AG04450 (cell line): ENCODE results near the gene NFIX. TPM values are rescaled to one million over a fixed set of nuclear protein-coding genes. Genes with fewer than 3 reads are reported as not detected.

Experiments used
- CTCF ChIA-PET: fragments of 300-600, 350-600 bp; formaldehyde crosslinking; extraction: SDS; loops from one replicate; lab custom pipeline; 2022; ENCODE audit warnings: antibody characterized with exemption, inconsistent platforms; lab: Charles Lee
- POLR2A ChIA-PET: fragments of 350-600 bp; formaldehyde crosslinking; extraction: SDS; loops from one replicate; lab custom pipeline; 2021; ENCODE audit warnings: antibody characterized with exemption, inconsistent platforms; lab: Yijun Ruan, JAX
- DNase-seq: peaks from one replicate; pipeline ENCODE4 v3.0.0-alpha.2; 2011; ENCODE audit warnings: low read depth, low spot score
- H3K27ac ChIP-seq: one replicate; pipeline ENCODE4 v1.5.1; 2012; ENCODE audit warnings: low read depth, low read length, control low read depth
- H3K27me3 ChIP-seq: one replicate; pipeline ENCODE4 v1.6.0; 2012; ENCODE audit warnings: low read length; ENCODE audit not compliant: control insufficient read depth, insufficient read depth
- H3K4me3 ChIP-seq: 2 replicates; pipeline ENCODE4 v1.5.1; 2011; ENCODE audit warnings: mild to moderate bottlenecking, low read depth, low read length, control low read depth
- H3K9me3 ChIP-seq: 2 replicates; pipeline ENCODE4 v1.5.1; 2012; ENCODE audit warnings: low read length; ENCODE audit not compliant: control insufficient read depth, insufficient read depth
- polyA plus RNA-seq: library from polyadenylated mRNA; depleted of rRNA; stranded (reverse); fragments of >200 nt; gene quantifications from 2 replicates; pipeline ENCODE4 v1.2.3, GENCODE V29; 2011
- TF ChIP-seq, protein P1 (sequence below): IDR thresholded peaks from 2 replicates; pipeline ENCODE4 v1.5.1; 2011; ENCODE audit warnings: low read depth, low read length, control low read depth, inconsistent platforms

The NFIX gene
- polyA plus RNA-seq, 1 experiment, result 15.1 TPM

DNA sequence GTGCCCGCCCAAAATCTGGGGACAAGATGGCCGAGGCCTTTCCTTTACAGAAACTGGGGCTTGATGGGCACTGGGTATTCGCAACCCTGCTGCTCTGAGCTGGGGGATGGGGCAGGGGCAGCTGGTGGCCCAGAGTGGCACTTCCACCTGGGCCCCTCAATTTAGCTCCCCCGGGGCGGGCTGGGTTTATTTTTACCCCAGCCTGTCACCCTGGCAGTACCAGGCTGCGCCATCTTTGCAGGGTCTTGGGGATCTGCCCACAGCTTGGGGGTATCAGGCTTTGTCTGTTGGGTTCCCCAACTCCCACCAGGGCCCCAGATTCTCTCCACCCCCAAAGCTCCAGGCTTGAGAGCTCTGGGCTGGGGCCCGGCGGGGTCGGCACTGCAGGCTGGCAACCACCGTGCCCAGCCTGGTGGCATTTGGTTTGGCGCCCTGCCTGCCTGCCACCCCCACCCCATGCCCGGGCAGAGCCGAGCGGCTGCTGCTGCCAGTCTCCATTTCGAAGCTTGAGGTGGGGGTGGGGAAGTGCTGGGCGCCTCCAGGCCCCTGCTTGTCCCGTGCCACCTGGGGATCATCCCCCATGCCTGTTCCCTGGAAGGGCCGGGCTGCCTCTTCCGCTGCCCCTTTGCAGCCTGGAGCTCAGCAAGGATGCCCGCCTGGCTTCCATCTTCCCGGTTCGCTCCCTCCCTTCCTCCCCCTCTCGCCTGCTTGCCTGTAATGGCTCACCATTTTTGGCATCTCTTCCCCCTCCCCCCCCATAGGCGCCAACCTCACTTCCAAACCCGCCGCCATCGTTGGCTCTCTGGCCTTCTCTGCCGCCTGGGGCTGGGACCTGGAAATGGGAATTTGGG lies 11.4 kb downstream of the NFIX start:
- TF ChIP-seq, protein P1, sequence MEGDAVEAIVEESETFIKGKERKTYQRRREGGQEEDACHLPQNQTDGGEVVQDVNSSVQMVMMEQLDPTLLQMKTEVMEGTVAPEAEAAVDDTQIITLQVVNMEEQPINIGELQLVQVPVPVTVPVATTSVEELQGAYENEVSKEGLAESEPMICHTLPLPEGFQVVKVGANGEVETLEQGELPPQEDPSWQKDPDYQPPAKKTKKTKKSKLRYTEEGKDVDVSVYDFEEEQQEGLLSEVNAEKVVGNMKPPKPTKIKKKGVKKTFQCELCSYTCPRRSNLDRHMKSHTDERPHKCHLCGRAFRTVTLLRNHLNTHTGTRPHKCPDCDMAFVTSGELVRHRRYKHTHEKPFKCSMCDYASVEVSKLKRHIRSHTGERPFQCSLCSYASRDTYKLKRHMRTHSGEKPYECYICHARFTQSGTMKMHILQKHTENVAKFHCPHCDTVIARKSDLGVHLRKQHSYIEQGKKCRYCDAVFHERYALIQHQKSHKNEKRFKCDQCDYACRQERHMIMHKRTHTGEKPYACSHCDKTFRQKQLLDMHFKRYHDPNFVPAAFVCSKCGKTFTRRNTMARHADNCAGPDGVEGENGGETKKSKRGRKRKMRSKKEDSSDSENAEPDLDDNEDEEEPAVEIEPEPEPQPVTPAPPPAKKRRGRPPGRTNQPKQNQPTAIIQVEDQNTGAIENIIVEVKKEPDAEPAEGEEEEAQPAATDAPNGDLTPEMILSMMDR, result no peak
- DNase-seq, result no peak

DNA sequence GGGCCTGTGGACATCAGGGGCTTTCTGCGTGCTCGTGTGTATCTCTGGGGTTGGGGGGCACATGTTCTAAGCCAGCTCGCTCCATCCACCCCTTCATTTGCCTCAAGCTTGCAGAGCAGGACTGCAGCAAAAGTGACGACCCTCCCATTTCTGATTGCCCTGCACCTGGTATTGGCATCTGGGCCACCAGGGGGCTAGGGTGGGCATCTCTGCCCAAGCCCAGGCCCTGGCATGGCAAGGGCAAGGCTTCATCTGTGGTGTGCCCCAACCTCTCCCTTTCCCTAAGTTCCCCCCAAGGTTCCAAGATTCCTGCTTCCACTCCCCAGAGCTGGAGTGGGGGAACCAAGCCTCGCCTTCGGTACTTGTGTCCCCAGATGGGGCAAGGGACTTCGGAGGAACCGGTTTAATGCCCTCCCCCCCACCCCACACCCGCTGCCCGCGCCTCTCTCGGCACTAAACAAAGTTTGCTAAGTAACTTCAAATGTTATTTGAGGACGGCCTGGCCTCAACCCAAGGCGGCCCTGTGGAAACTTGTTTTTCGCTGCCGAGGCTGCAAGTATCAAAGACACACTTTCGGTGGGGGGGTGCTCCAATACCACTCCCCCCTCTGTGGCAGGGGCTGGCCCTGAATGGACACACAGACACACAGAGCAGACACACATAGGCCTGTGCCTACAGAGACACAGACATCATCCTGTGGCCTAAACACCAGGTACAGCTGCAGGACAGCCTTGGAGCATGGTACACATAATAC lies 12.2 kb downstream of the NFIX start:
- H3K27ac ChIP-seq, result no peak overlapping the region
- POLR2A ChIA-PET, result interaction anchor here (1.4 kb wide), 1 partner anchor 15 kb away, joined by 4 read pairs; no protein-coding TSS in a partner anchor
- no peak overlapping the region for H3K4me3 ChIP-seq
- CTCF ChIA-PET, result interaction anchor here (1.2 kb wide), 1 partner anchor 42 kb away, joined by 3 read pairs; no protein-coding TSS in a partner anchor
- DNase-seq, result no peak
- H3K9me3 ChIP-seq, result peaks cover 20% of the 10 kb centered on the region; the same call in 1 of the 2 replicates
- TF ChIP-seq, protein P1, result 0 out of 2 replicates have a peak, but pooled peaks have one; percentile 11
- H3K27me3 ChIP-seq, result no peaks in the 10 kb centered on the region

More for the DNA sequence above, 11.4 kb downstream of the NFIX start:
- ChIA-PET CTCF (interaction anchor here (0.6 to 2.5 kb wide), 3 partner anchors 41 to 88 kb away, joined by 3 to 12 read pairs (median 5); no protein-coding TSS in a partner anchor), POLR2A (interaction anchor here (0.6 to 1.4 kb wide), 5 partner anchors 16 to 90 kb away, joined by 3 to 8 read pairs (median 4); no protein-coding TSS in a partner anchor)
- Histone ChIP-seq H3K4me3 (no peak overlapping the region), H3K27ac (no peak overlapping the region), H3K27me3 (no peaks in the 10 kb centered on the region), H3K9me3 (peaks cover 12% of the 10 kb centered on the region; the same call in 1 of the 2 replicates)

DNA sequence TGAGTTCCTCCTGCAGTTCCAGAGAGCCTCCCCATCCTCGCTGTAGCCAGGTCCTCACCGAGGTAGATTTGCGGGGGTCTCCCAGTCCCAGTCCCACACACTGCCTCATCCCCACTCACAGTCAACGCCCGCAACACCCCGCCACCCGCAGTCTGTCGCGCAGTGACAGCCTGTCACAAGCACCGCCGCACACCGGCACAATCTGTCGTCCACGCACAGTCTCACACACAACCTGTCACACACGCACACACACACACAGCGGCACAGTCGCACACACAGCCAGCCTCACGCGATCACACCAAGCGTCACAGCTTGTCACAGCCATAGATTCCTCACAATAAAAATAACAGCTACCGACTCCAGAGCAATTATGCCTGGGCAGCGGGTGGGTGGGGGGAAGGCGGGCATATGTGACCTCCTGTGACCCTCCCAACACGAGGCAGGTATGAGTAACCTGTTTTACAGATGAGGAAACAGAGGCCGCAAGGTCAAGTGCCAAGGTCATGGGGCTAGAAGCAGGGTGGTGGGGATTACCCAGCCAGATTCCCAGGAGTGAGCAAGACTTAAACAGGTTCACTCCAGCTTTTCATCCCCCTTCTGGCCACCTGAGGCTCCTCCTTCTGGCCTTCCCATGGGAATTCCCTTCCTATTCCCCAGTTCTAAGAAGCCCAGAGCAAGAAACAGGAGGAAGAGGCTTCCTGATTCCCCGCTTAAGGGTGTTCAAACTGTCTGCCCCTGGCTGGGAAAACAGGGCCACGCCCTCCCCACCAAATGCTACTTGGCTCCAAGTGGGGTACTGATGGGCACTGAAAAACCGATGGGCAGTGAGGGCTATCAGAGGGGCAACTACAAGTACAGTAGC lies 13.9 kb downstream of the NFIX start:
- ChIA-PET POLR2A (interaction anchor here (1.1 kb wide), 1 partner anchor 55 kb away, joined by 4 read pairs; no protein-coding TSS in a partner anchor), CTCF (interaction anchor here (1.2 to 1.7 kb wide), 2 partner anchors 43 to 52 kb away, joined by 3 to 5 read pairs; no protein-coding TSS in a partner anchor)
- Histone ChIP-seq H3K27ac (no peak overlapping the region), H3K27me3 (no peaks in the 10 kb centered on the region), H3K9me3 (peaks cover 21% of the 10 kb centered on the region; the same call in 1 of the 2 replicates), H3K4me3 (no peak overlapping the region)
- TF ChIP-seq, protein P1, result no peak
- DNase-seq, result no peak

DNA sequence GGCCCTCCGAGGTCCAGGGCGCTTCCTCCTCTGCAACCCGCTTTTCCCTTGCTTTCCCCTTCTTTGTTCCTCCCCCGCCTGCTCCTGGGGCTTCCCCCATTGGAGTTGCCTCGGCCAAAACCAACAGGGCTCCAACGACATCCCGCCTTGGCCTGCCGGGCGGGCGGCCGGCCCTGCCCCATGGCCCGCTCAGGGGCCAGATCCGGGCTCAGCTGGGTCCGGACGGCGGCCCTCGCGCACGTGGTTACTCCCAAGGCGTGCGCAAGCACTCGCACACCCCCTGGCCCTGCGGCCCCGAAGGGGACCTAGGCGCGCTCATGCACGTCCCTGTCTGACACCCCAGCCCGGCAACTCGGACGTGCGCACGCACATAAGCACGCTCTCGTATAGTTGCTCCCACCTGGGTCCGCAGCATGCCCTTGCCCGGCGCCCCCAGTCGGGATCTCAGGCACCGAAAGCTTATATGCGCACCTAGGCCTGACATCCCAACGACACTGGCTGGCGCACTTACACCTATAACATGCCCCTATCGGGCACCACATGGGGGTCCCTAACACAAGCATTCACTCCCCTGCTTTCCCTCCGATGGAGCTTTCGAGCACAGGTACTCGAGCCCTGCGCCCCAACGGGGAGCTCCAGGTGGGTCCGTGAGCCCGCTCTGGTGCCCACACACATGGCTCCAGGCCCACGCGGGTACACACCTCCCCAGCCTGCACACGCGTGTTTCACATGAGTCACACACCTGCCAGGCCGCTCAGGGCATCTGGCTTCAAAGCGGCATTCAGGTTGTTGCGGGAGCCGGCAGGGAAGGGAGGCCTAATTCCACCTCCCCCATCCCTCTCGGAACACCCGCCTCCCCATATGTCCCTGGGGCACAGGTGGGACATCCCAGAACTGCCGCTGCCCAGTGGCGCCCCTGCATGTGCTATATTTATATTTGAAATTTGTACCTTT lies 15.0 kb downstream of the NFIX start:
- peaks cover 21% of the 10 kb centered on the region; the same call in 1 of the 2 replicates for H3K9me3 ChIP-seq
- ChIA-PET CTCF (interaction anchor here (1.4 kb wide), 1 partner anchor 45 kb away, joined by 3 read pairs; no protein-coding TSS in a partner anchor), POLR2A (no interaction called here)
- no peak overlapping the region for H3K27ac ChIP-seq
- TF ChIP-seq, protein P1, result no peak
- H3K4me3 ChIP-seq, result no peak overlapping the region
- no peaks in the 10 kb centered on the region for H3K27me3 ChIP-seq
- DNase-seq, result no peak
